AG04450 (cell line): ENCODE results near the gene ZNF562. TPM values are rescaled to one million over a fixed set of nuclear protein-coding genes. Genes with fewer than 3 reads are reported as not detected.

Source experiments
- CTCF ChIA-PET: fragments of 300-600, 350-600 bp; formaldehyde crosslinking; extraction: SDS; loops from one replicate; lab custom pipeline; 2022; ENCODE audit warnings: antibody characterized with exemption, inconsistent platforms; lab: Charles Lee
- POLR2A ChIA-PET: fragments of 350-600 bp; formaldehyde crosslinking; extraction: SDS; loops from one replicate; lab custom pipeline; 2021; ENCODE audit warnings: antibody characterized with exemption, inconsistent platforms; lab: Yijun Ruan, JAX
- DNase-seq: peaks from one replicate; pipeline ENCODE4 v3.0.0-alpha.2; 2011; ENCODE audit warnings: low read depth, low spot score
- H3K27ac ChIP-seq: one replicate; pipeline ENCODE4 v1.5.1; 2012; ENCODE audit warnings: low read depth, low read length, control low read depth
- H3K27me3 ChIP-seq: one replicate; pipeline ENCODE4 v1.6.0; 2012; ENCODE audit warnings: low read length; ENCODE audit not compliant: control insufficient read depth, insufficient read depth
- H3K4me3 ChIP-seq: 2 replicates; pipeline ENCODE4 v1.5.1; 2011; ENCODE audit warnings: mild to moderate bottlenecking, low read depth, low read length, control low read depth
- H3K9me3 ChIP-seq: 2 replicates; pipeline ENCODE4 v1.5.1; 2012; ENCODE audit warnings: low read length; ENCODE audit not compliant: control insufficient read depth, insufficient read depth
- polyA plus RNA-seq: library from polyadenylated mRNA; depleted of rRNA; stranded (reverse); fragments of >200 nt; gene quantifications from 2 replicates; pipeline ENCODE4 v1.2.3, GENCODE V29; 2011
- TF ChIP-seq, protein P1 (sequence below): IDR thresholded peaks from 2 replicates; pipeline ENCODE4 v1.5.1; 2011; ENCODE audit warnings: low read depth, low read length, control low read depth, inconsistent platforms

ZNF562 gene
- polyA plus RNA-seq, 1 experiment, result 17.0 TPM

- H3K9me3 ChIP-seq, result peaks cover 41% of the 10 kb centered on the region
- TF ChIP-seq, protein P1, sequence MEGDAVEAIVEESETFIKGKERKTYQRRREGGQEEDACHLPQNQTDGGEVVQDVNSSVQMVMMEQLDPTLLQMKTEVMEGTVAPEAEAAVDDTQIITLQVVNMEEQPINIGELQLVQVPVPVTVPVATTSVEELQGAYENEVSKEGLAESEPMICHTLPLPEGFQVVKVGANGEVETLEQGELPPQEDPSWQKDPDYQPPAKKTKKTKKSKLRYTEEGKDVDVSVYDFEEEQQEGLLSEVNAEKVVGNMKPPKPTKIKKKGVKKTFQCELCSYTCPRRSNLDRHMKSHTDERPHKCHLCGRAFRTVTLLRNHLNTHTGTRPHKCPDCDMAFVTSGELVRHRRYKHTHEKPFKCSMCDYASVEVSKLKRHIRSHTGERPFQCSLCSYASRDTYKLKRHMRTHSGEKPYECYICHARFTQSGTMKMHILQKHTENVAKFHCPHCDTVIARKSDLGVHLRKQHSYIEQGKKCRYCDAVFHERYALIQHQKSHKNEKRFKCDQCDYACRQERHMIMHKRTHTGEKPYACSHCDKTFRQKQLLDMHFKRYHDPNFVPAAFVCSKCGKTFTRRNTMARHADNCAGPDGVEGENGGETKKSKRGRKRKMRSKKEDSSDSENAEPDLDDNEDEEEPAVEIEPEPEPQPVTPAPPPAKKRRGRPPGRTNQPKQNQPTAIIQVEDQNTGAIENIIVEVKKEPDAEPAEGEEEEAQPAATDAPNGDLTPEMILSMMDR, result no peak
- CTCF ChIA-PET, result no interaction called here
- no peaks in the 10 kb centered on the region for H3K27me3 ChIP-seq
- no peak for DNase-seq
- peak overlapping the region; percentile 97 for H3K27ac ChIP-seq
- POLR2A ChIA-PET, result no interaction called here
- H3K4me3 ChIP-seq, result peak overlapping the region; percentile 81
Measured at GRCh38 chr19:9673912-9674662, 813 bp downstream of the ZNF562 start.

DNA sequence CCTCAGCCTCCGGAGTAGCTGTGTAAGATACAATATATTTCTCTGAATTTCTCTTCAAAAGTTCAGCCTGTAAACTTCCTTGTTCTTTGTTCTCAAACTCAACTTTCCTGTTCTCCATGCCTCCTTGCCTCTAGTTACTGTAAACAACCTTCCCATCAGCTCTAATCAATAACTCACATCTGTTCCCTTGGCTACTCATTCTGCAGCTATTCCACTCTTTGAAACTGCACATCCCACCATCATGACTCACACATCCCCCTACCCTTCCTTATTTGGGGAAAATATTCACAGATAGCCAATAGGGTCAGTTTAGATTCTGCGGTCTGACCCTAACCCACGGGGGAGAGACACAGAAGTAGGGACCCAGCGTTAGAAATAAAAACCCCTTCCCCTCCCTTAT lies 2.0 kb downstream of the ZNF562 start:
- H3K27me3 ChIP-seq, result no peaks in the 10 kb centered on the region
- H3K4me3 ChIP-seq, result no peak overlapping the region
- TF ChIP-seq, protein P1, result no peak
- CTCF ChIA-PET, result no interaction called here
- POLR2A ChIA-PET, result no interaction called here
- H3K9me3 ChIP-seq, result peaks cover 44% of the 10 kb centered on the region
- no peak overlapping the region for H3K27ac ChIP-seq
- DNase-seq, result no peak

DNA sequence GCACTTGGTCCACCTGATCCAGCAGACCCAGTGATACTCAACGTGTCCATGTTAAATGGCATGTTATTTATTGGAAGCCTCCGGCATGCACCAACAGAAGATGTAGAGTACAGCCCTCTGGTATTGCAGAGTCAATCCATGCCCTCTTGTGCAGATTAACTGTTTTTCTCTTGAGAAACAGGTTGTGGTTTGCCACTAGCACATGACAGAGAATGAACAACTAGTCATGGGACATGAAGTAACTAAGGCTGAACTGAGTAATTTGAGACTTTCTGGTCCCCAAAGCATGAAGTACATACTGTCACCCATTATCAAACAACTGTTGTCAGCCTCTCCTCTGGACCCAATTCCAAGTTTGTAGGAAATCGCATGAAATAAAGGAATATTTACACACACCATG lies 3.2 kb downstream of the ZNF562 start:
- no peaks in the 10 kb centered on the region for H3K27me3 ChIP-seq
- no peak for DNase-seq
- TF ChIP-seq, protein P1, result no peak
- ChIA-PET POLR2A (no interaction called here), CTCF (no interaction called here)
- H3K9me3 ChIP-seq, result peaks cover 44% of the 10 kb centered on the region
- H3K4me3 ChIP-seq, result no peak overlapping the region
- H3K27ac ChIP-seq, result no peak overlapping the region

DNA sequence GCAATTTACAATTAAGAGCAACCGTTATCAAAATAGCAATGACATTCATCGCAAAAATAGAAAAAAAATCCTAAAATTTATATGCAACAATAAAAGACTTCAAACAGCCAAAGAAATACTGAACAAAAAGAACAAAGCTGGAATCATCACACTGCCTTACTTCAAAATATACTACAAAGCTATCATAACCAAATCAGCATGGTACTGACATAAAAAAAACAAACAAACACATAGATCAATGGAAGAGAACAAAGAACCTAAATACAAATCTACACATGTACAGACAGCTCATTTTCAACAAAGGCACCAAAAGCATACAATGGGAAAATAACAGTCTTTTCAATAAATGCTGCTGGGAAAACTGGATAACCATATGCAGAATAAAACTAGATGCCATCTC lies 6.4 kb downstream of the ZNF562 start:
- no peak for DNase-seq
- TF ChIP-seq, protein P1, result no peak
- no peak overlapping the region for H3K27ac ChIP-seq
- H3K9me3 ChIP-seq, result peaks cover 44% of the 10 kb centered on the region
- no peak overlapping the region for H3K4me3 ChIP-seq
- H3K27me3 ChIP-seq, result no peaks in the 10 kb centered on the region
- ChIA-PET POLR2A (no interaction called here), CTCF (interaction anchor here (0.6 to 1.1 kb wide), 2 partner anchors 44 to 133 kb away, joined by 4 to 5 read pairs; no protein-coding TSS in a partner anchor)

DNA sequence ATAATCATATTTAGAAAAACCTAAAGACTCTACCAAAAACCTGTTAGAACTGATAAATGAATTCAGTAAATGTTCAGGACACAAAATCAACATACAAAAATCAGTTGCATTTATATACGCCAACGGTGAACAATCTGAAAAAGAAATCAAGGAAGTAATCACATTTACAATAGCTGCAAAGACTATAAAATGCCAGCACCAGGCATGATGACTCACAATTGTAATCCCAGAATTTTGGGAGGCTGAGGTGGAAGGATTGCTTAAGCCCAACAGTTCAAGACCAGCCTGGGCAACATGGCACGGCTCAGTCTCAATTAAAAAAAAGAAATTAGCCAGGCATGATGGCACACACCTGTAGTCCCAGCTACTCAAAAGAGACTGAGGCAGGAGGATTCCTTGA lies 7.0 kb downstream of the ZNF562 start:
- no peak for DNase-seq
- Histone ChIP-seq H3K4me3 (no peak overlapping the region), H3K27ac (no peak overlapping the region), H3K9me3 (peaks cover 41% of the 10 kb centered on the region), H3K27me3 (no peaks in the 10 kb centered on the region)
- ChIA-PET CTCF (interaction anchor here (0.6 to 1.1 kb wide), 2 partner anchors 44 to 532 kb away, joined by 3 to 4 read pairs; no protein-coding TSS in a partner anchor), POLR2A (no interaction called here)
- TF ChIP-seq, protein P1, result no peak
